Adrenal gland (tissue), 12 donors: ENCODE data around the gene ATP6V1G1. TPM values are rescaled to one million over a fixed set of nuclear protein-coding genes. Genes with fewer than 3 reads are reported as not detected.

Experiments
- DNase-seq, 7 donors: peaks; one replicate each; pipeline ENCODE4 v3.0.0-alpha.2; 2019 to 2020
- H3K27ac ChIP-seq, 5 donors: fragments of 200-600 bp; sonication (generic) in 4 of 5; 1 replicate in 3 of 5; 2 replicates in 2 of 5; pipeline versions ENCODE4 v1.5.1 to v1.8.0; 2016 to 2020; ENCODE audit warnings: mild to moderate bottlenecking in 1 of 5
- H3K27me3 ChIP-seq: fragments of 200-600 bp; 2 replicates; pipeline ENCODE4 v1.8.0; 2021
- H3K36me3 ChIP-seq, 2 donors: fragments of 200-600 bp; replicated peaks in 1 of 2; 1 replicate in 1 of 2; 2 replicates in 1 of 2; pipeline versions ENCODE4 v1.5.1 to v1.8.0; 2018 to 2022
- H3K4me1 ChIP-seq, 2 donors: fragments of 200-600 bp; replicated peaks in 1 of 2; 1 replicate in 1 of 2; 2 replicates in 1 of 2; pipeline versions ENCODE4 v1.5.1 to v1.8.0; 2018 to 2021
- H3K4me3 ChIP-seq, 4 donors: fragments of 200-600 bp; sonication (generic) in 3 of 4; one replicate each; pipeline ENCODE4 v1.5.1; 2016 to 2018
- H3K9me3 ChIP-seq, 3 donors: fragments of 200-600 bp; sonication (generic) in 1 of 3; replicated peaks in 1 of 3; 1 replicate in 2 of 3; 2 replicates in 1 of 3; pipeline versions ENCODE4 v1.5.1 to v1.8.0; 2016 to 2021
- POLR2A ChIP-seq, 2 donors: fragments of 450-650 bp; IDR thresholded peaks; one replicate each; pipeline ENCODE4 v1.6.1; 2017; ENCODE audit warnings: antibody characterized with exemption in 2 of 2, mild to moderate bottlenecking in 2 of 2, moderate library complexity in 1 of 2
- WGBS, 4 donors: extraction: QIAGEN DNeasy Blood & Tissue Kit in 2 of 4; methylation state at CpG; one replicate each; pipeline versions ENCODE4 v1.1.5 to v1.1.7; 2013 to 2017; 5-methylcytosine and 5-hydroxymethylcytosine counted together
- intact Hi-C, 2 donors: fragments of 100-400 bp; cut with DNase I; formaldehyde crosslinking; loops; one replicate each; pipeline versions ENCODE4 v1.14.1 to v1.15.0; 2022 to 2023
- polyA plus RNA-seq, 3 donors: library from polyadenylated mRNA; stranded (reverse); fragments of 200-250 nt in 2 of 3; fragments of 350-450 nt in 1 of 3; fragmentation: Illumina TruSeq in 1 of 3; extraction: RNeasy Lipid Tissue Mini Kit (QIAGEN cat#74804) in 1 of 3; gene quantifications; one replicate each; pipeline ENCODE4 v1.2.3, GENCODE V29; 2013 to 2014
- total RNA-seq, 9 donors: library from RNA; depleted of rRNA in 4 of 9; stranded (reverse); fragments of >200 nt in 4 of 9; fragments of 120-200 nt in 1 of 9; fragmentation: NEBNext Ultra II Directional in 1 of 9; extraction: Animal tissue kit (Norgen Biotek cat#: 25700) in 1 of 9; gene quantifications; one replicate each; pipeline versions ENCODE4 v1.1.0 to v1.2.4, GENCODE V29; 2013 to 2023
- TF ChIP-seq, protein P1 (sequence below), 6 experiments: fragments of 450-650 bp in 4 of 6; fragments of 200-600 bp in 2 of 6; sonication (generic) in 1 of 6; IDR thresholded peaks; 1 replicate in 5 of 6; 2 replicates in 1 of 6; pipeline versions ENCODE4 v1.5.1 to v1.8.0; 2016 to 2021; ENCODE audit warnings: antibody characterized with exemption in 6 of 6, mild to moderate bottlenecking in 2 of 6, moderate library complexity in 1 of 6
- donor health status: healthy with polysubstance abuse.
- donor health status: Bipolar disorder and iron deficiency.
- donor health status: DM: yes; HTN: yes; CAD: no.
- donor health status: DM: no; HTN: no; CAD: no.
- donor health status: DM: no; HTN: no; CAD: no.
- donor health status: DM: yes; HTN: yes; CAD: no.

The ATP6V1G1 gene
- total and polyA plus RNA-seq, 12 donors = 109 to 375 (median 182) TPM

DNA sequence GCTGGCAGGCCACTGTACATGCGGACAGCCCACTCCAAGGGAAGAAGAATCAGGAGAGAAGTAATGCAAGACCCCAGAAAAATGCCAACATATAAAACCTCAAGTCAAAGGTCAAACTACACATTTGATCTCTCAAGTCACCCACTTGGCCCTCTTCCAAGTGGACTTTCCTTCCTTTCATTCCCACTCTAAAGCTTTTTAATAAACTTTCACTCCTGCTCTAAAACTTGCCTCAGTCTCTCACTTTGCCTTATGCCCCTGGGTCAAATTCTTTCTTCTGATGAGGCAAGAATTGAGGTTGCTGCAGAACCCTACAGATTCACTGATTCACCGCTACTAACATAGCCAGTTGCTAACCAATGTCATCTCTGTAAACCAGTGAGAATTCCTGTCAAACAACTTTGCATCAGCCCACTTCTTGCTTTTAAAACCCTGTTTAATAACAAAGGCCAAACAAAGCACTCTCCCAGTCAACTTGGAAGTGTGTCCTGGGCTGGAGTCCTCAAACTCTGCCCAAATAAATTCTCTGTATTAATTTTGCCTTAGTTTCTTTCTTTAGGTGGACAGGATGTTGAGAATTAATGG lies 6.9 kb upstream of the ATP6V1G1 start:
- no peaks in the 10 kb centered on the region for H3K27me3 ChIP-seq
- no peaks in the 10 kb centered on the region for H3K9me3 ChIP-seq
- H3K36me3 ChIP-seq = no peaks in the 10 kb centered on the region
- intact Hi-C loops = loop anchor here in 1 of 2 donors (10.0 kb wide), 1 partner anchor 56 kb away; no protein-coding TSS in a partner anchor
- H3K4me3 ChIP-seq = no peak overlapping the region
- 94 to 100% (median 97%) methylated on average over 2 of the region's 2 CpGs for WGBS, 4 donors
- H3K27ac ChIP-seq = no peak overlapping the region
- no peak for DNase-seq
- TF ChIP-seq POLR2A (IDR thresholded peaks at IDR 0.05) = no peak
- TF ChIP-seq, protein P1, sequence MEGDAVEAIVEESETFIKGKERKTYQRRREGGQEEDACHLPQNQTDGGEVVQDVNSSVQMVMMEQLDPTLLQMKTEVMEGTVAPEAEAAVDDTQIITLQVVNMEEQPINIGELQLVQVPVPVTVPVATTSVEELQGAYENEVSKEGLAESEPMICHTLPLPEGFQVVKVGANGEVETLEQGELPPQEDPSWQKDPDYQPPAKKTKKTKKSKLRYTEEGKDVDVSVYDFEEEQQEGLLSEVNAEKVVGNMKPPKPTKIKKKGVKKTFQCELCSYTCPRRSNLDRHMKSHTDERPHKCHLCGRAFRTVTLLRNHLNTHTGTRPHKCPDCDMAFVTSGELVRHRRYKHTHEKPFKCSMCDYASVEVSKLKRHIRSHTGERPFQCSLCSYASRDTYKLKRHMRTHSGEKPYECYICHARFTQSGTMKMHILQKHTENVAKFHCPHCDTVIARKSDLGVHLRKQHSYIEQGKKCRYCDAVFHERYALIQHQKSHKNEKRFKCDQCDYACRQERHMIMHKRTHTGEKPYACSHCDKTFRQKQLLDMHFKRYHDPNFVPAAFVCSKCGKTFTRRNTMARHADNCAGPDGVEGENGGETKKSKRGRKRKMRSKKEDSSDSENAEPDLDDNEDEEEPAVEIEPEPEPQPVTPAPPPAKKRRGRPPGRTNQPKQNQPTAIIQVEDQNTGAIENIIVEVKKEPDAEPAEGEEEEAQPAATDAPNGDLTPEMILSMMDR (IDR thresholded peaks at IDR 0.05) = no peak
- H3K4me1 ChIP-seq = no peaks in the 10 kb centered on the region

DNA sequence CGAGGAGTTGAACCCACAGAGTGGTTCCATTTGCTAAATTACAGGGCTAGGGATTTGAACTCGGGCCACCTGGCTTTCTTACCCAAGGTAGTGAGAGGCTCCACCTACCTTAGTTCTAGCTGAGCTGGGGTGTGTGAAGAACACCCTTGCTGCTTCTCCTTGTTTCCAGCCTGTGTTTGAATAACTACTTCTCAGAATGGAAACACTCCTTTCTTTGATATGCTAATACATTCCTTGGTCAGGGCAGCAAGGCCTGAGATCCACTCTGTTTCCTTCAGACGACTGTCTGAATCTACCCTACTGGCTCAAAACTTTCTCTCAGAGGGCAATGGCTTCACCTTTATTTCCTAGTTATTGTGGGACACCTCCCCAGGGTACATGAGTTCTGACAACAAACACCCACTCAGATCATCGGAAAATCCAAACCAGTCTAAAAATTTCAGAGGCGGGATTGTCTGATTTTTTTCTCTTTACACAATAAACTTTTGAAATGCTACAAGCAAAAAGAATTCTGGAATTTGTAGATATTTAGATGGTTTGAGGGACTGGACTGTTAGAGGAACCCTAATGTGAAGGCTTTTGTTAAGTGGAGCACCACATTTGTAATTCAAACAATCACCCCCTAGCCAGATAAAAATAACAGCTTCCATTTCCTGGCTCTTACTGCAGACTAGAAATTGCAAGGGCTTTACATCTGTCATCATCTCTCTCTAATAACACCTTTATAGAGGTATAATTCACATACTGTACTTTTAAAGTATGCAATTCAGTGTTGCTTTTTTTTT lies 4.0 kb upstream of the ATP6V1G1 start:
- intact Hi-C loops = loop anchor here in 1 of 2 donors (10.0 kb wide), 1 partner anchor 59 kb away; no protein-coding TSS in a partner anchor
- Histone ChIP-seq H3K4me3 (no peak overlapping the region), H3K27ac (no peak overlapping the region), H3K4me1 (peaks cover 0 to under 1% of the 10 kb centered on the region in 2 donors), H3K36me3 (no peaks in the 10 kb centered on the region), H3K27me3 (no peaks in the 10 kb centered on the region), H3K9me3 (no peaks in the 10 kb centered on the region)
- TF ChIP-seq, protein P1 (IDR thresholded peaks at IDR 0.05) = no peak
- TF ChIP-seq POLR2A (IDR thresholded peaks at IDR 0.05) = no peak
- no peak for DNase-seq
- 62 to 74% (median 70%) methylated on average over 5 of the region's 5 CpGs for WGBS, 4 donors

DNA sequence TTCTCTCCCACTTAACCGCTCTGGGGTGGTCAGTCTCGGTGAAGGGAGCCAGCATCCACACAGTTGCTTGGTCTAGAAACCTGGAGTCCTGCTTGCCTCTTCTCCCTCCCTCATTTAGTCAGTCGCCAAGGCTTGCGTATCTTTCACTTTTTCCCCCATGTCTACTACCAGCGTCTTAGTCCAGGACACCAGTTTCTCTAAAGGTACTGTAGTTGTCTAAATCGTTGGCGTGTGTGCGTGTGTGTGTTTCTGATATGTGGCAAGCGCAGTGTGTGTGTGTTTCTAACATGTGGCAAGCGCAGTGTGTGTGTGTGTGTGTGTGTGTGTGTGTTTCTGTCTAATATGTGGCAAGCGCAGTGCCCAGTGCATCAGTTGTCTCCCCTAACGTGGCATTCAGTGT lies 641 bp downstream of the ATP6V1G1 start:
- Histone ChIP-seq H3K27ac (peak overlapping the region; percentile 57 to 98 (median 95)), H3K9me3 (no peaks in the 10 kb centered on the region), H3K4me3 (peak overlapping the region; percentile 20 to 100 (median 82)), H3K36me3 (peaks cover 0 to 8% of the 10 kb centered on the region in 2 donors), H3K27me3 (no peaks in the 10 kb centered on the region), H3K4me1 (peaks cover 33 to 45% of the 10 kb centered on the region in 2 donors)
- intact Hi-C loops = loop anchor here in 1 of 2 donors (10.0 kb wide), 1 partner anchor 63 kb away; no protein-coding TSS in a partner anchor
- no peak for TF ChIP-seq POLR2A (IDR thresholded peaks at IDR 0.05)
- TF ChIP-seq, protein P1 (IDR thresholded peaks at IDR 0.05) = no peak
- peak; percentile 30 to 78 (median 52) for DNase-seq
- WGBS, 4 donors = 0 to 2% (median 1%) methylated on average over 12 of the region's 12 CpGs
